HEK293T (cell line): ENCODE data around the gene OR2B6.

Experiments used
- BHLHE40 ChIP-seq: fragments of 450-650 bp; IDR thresholded peaks from 2 replicates; pipeline ENCODE4 v1.6.1; 2016; ENCODE audit warnings: mild to moderate bottlenecking, moderate library complexity, borderline replicate concordance
- CTBP1 ChIP-seq: fragments of 450-650 bp; IDR thresholded peaks from 2 replicates; pipeline ENCODE4 v1.6.1; 2016; ENCODE audit warnings: borderline replicate concordance
- ELF4 ChIP-seq: fragments of 450-650 bp; IDR thresholded peaks from 2 replicates; pipeline ENCODE4 v1.6.1; 2017; ENCODE audit warnings: antibody characterized with exemption
- FOXA1 ChIP-seq: fragments of 450-650 bp; IDR thresholded peaks from 2 replicates; pipeline ENCODE4 v1.6.1; 2016; ENCODE audit warnings: mild to moderate bottlenecking
- FOXK2 ChIP-seq: fragments of 450-650 bp; IDR thresholded peaks from 2 replicates; pipeline ENCODE4 v1.6.1; 2016; ENCODE audit warnings: mild to moderate bottlenecking
- FOXM1 ChIP-seq: fragments of 450-650 bp; IDR thresholded peaks from 2 replicates; pipeline ENCODE4 v1.6.1; 2017; ENCODE audit warnings: mild to moderate bottlenecking, borderline replicate concordance
- L3MBTL2 ChIP-seq: fragments of 450-650 bp; conservative IDR thresholded peaks from 2 replicates; pipeline ENCODE4 v1.6.1; 2016; ENCODE audit warnings: mild to moderate bottlenecking
- NFRKB ChIP-seq: fragments of 450-650 bp; IDR thresholded peaks from 2 replicates; pipeline ENCODE4 v1.6.1; 2016; ENCODE audit warnings: mild to moderate bottlenecking, moderate library complexity
- PKNOX1 ChIP-seq: fragments of 450-650 bp; IDR thresholded peaks from 2 replicates; pipeline ENCODE4 v1.6.1; 2016
- SP1 ChIP-seq: fragments of 450-650 bp; IDR thresholded peaks from 2 replicates; pipeline ENCODE4 v1.6.1; 2017
- SUZ12 ChIP-seq: fragments of 450-650 bp; IDR thresholded peaks from 2 replicates; pipeline ENCODE4 v1.6.1; 2016; ENCODE audit warnings: mild to moderate bottlenecking
- TARDBP ChIP-seq: fragments of 450-650 bp; IDR thresholded peaks from 2 replicates; pipeline ENCODE4 v1.6.1; 2016
- ZNF384 ChIP-seq: fragments of 450-650 bp; IDR thresholded peaks from 2 replicates; pipeline ENCODE4 v1.6.1; 2016

DNA sequence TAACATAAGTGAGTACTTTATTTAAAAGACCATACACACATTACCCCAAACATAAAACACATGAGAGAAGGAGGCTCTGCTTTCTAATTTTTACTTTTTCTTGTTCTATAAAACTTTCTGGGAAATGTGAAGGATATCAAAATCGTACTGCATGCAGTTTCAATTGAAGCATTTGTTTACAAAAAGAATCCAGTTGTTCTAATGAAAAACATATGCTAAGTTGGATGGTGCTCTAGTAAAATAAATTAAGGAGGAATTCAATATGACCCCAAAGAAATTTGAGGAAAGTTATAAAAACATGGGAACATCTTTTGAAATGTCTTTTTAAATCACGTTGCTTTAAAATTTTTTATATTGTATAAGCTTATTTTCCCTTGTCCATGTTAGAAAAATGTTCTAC is 37.6 kb downstream of the OR2B6 start:
- TF ChIP-seq SP1 (no peak), SUZ12 (no peak), ZNF384 (no peak), FOXM1 (no peak), FOXK2 (no peak), CTBP1 (no peak), PKNOX1 (no peak), TARDBP (no peak), BHLHE40 (no peak), ELF4 (no peak), NFRKB (no peak), FOXA1 (no peak), L3MBTL2 (no peak)
